Hematopoietic multipotent progenitor cell treated with erythropoietin and hydrocortisone succinate and interleukin-3 and kit ligand, for 15 days (in vitro differentiated cells): Measurements from ENCODE around the gene IP6K3.

Experiments used
- DNase-seq: peaks from one replicate; pipeline ENCODE4 v3.0.0-alpha.2; 2015; ENCODE audit warnings: low spot score

IP6K3 gene, protein sequence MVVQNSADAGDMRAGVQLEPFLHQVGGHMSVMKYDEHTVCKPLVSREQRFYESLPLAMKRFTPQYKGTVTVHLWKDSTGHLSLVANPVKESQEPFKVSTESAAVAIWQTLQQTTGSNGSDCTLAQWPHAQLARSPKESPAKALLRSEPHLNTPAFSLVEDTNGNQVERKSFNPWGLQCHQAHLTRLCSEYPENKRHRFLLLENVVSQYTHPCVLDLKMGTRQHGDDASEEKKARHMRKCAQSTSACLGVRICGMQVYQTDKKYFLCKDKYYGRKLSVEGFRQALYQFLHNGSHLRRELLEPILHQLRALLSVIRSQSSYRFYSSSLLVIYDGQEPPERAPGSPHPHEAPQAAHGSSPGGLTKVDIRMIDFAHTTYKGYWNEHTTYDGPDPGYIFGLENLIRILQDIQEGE

DNA sequence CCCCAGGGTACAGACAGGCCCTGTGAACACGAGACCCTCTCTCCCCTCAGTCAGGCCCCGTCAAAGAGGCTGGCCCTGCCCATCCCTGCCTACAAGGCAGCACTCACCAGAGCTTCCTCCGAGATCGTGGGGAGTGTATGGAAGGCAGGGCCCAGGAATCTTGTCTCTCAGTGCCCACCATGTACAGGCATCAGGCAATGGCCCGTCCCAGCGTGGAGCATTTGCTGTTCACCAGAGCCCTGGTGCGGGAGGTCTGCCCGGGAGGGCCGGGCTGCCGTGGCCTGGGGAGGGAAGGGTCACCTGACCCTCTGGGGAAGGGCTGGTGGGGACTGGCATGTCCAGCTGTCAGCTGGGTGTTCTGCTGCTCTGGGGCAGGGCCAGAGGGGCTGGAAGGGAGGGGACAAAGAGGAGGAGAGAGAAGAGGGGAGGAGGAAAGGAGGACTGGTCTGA, at the start of gene IP6K3:
Gene IP6K3 (minus strand): TSS at position 255 of the 450 bp plus-strand sequence. CDS start 11,429 bp downstream, outside the sequence.
- DNase-seq, result no peak

DNA sequence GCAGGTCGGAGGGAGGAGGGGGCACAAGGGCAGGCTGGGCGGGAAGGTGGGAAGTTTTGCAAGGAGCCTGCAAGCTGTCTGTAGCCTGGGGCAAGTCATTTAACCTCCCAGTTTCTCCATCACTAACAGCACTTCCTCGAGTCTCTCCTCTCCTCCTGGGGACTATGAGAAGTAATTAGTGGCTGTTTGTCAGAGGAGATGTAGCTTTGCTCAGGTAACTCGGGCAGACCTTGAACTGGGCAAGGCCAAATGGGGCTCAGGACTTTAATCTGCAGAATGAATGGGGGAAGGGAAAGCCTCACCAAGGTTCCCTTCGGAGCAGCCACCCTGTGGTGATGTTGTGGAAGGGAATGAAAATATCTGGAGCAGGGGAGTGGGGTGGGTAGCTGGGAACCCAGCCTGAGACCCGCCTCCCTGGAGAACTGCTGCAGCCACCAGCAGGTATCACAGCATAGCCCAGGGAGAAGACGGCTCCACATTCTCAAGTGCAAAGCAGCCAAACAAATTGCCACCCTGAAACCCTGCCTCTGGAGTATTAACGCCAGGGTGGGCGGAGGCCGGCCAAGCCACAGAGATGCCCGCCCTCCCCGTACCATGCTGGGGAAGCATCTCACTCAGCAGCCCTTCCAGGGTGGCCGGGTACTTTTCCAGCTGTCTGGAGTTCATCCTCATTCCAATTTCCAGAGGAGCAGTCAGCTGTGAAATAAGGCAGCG, 48.4 kb upstream of the IP6K3 start:
- DNase-seq, result no peak

DNA sequence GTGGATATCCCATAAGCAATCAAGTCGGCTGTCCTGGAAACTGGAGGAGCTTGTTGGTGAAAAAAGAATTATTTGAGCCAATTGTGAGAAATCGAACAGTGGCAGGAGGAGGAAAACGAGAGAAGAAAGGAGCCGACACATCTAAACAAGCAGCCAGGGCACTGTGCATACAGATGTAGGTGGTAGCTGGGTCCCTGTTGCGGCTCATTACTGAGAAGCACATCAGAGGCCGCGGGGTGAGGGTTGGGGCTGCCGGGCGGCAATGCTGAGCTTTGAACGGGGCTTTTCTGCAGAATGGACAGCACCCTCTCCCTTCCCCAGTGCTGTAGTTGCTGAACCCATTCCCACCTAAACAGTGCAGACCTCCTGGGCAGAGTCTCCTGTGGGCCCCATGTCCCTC, 46.3 kb upstream of the IP6K3 start:
- DNase-seq, result no peak

DNA sequence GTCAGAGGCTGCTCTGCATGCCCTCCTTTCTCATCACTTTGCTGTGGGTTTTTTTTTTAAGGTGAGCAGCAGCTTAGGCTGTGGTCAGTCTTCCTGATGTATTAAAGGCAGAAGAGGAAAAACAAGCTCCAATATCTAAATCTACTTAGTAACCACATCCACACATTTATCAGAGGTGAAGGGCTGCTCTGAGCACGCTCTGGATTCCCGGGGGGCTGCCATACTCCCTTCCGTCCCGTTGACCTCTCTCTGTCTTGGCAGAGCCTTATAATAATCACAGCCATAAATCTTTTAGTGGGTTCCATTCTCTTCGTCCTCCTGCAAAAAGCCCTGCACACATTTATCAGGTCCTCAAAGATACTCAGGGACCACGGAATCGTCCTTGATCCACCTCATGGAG, 44.9 kb upstream of the IP6K3 start:
- DNase-seq, result no peak

DNA sequence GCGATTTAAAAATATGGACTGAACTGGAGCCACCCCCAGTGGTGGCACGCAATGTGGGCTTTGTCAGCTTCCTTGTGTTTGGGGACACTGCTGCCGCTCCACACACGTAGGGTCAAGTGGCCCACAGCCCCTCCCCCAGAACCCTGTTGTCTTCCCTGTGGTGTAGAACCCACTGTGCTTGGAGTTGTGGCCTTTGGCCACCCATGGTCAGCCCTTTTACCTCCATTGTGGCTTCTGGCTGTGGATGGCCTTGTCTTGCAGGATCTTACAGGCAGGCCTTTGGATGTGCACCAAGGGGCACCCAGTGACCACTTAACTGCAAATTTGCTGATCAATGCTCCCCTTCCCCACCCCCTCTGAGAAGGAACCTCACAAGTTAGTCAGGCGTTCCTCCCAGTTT, 44.2 kb upstream of the IP6K3 start:
- DNase-seq, result no peak

DNA sequence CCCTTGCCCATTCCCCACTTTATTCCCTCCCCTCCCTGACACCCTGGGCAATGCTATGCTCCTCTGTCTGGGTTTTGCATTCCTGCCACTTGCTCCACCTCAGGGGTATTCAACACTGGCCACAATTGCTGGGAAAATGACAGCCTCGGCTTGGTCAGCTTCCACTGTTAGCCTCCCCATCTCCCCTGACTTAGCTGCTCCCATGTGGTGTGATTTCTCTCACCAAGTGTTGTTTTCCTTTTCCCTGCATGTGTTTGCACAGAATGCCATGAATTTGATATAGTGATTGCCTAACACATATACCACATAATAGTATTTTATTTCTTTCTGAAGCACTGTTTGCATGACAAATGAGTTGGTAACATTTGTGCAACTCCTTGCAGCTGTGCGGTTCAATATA, 43.7 kb upstream of the IP6K3 start:
- DNase-seq, result no peak

DNA sequence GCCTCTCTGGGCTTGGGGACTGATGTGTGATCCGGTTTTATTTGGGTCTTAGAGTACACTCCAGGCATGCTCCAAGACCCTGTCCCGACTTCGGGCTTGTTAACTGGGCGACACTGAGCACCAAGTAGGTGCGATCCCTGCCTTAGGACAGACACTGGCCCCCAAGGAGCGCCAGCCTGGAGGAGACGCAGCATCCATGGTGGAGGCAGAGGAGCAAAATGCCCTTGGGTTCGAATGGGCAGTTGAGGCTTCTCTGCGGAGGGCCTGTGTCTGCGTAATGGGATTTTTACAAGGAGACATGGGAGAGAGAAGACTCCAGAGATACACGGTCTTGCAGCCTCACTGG, 42.8 kb upstream of the IP6K3 start:
- no peak for DNase-seq

DNA sequence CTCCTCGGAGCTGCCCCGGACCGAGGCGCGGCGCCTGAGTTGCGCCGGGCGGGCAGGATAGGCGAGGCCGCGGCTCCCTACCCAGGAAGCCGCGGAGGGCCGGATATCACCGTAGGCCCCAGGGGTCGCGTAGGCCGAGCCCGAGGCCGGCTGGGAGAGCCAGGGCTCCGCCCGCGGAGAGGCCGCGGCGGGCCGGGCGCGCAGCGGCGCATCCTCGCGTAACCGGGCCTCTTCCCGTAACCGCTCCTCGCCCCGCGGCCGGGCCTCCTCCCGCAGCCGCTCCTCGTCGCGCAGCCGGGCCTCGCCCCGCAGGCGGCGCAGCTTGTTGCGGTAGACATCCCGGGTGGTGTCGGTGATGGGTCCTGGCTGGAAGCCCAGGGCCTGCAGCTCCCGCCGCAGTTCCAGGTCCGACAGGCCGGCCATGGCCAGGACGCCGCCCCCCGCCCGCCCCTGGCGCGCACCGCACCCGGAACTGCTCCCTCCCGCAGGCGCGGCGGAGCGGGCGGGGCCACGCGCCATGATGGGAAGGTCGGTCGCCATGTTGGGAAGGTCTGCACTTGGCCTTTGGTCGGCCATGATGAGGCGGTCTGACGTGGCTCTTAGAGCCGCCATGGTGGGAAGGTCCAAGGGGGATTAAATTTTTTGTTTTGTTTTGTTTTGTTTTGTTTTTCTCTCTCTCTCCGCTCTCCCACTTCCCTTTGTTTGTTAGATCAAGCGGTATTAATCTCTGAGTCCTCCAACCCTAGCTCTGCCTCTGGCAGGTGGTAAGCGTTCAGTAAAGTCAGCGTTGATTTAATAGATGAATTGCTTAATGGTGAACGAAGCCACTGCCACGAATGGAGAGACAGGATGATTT, 42.2 kb upstream of the IP6K3 start, which contains the start of gene LEMD2:
Gene LEMD2 (minus strand): TSS at position 437 of the 856 bp plus-strand sequence. CDS start 14 bp downstream, at position 423.
- peak; percentile 89 for DNase-seq

DNA sequence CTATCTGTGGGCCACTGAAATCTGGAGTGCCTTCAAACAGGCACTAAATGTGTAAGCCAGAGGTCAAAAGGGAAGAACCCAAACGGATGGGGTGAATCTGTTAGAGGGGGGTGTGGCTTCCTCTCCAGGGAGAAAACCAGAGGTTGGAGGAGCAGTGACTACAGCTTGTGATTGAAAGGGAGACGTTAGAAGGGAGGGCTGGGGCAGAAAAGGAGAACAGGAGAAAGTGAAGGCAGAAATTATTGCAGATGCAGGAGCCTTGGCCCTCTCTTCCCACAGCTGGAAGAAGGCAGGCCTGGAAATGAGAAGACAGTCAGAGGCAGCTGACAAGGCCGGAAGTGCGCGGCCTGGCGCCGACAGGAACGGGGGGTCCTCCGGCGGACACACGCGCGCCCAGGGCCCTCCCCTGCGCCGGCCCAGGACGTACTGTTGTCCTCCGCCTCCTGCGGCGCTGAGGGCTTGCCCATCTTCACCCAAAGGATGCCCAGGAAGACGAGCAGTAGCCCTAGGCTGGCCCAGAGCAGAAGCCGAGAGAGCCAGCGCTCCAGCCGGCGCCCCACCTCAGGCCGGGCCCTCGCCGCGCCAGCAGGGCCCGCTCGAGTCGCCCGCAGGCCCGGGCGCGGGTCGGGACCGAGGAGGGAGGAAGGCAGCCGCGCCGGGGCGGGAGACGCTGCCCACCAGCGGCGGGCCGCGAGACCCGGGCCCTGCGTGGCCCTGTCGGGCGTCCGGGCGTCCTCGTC, 41.4 kb upstream of the IP6K3 start:
- peak; percentile 23 for DNase-seq

DNA sequence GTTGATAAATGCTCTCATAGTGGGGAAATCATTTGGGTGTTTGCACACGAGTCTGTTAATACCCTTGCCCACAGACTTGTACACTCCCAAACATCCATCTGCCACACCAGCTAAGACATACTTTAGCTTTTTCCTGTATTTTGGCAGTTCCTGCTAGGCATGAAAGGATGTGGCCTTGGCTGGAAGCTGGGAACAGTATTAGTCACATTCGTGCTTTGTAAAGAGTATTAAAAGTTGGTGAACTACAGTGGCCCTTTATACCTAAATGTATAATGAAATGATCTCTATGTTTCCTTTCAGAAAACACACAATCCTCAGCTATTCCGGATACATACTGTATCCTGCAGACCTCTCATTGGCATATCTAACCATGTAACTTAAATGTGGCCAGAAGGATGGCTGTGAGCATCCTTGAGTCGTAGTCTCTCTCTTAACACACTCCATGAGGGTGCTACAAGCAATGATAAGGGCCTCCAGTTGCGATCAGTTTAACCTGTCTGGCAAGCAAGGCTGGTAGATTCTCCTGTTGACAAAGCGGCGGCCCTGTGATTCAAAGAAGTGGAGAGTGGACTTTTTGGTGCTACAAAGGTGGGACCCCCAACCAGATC, 40.7 kb upstream of the IP6K3 start:
- peak; percentile 6 for DNase-seq

DNA sequence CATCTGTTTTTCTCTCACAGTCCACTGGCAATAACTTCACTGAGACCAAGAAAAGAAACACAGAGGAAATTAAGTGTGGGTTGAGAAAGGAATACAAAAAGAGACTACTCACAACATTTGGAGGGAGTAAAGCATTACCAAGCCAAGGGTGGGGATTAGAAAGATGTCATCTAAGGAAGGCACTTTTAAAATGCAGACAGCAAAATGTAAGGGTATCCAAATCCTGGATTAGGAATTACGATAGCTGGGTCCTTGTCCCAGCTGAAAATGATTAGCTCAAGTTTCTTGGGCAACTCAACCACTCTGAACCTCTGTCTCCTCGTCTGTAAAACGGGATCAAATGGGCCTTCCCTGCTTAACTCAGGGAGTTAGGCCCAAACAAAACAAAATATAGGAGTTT, 40.0 kb upstream of the IP6K3 start:
- DNase-seq, result no peak

DNA sequence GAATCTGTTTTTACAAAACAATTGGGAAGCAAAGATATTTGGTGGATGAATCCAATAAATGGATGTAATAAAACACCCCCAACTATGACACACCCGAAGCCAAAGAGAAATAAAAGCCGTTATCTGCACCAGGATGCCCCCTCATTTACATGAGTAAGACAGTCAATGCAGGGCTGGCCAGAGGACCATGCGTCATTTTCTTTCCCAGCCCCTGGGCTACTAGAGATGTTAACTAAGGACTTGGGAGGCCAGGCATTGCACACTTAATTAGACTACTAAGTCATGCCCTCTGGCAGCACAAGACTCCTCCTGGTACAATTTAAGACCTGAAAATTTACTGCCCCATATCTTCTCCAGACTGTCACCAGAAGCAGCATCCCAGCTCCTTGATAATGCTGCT, 39.1 kb upstream of the IP6K3 start:
- no peak for DNase-seq

DNA sequence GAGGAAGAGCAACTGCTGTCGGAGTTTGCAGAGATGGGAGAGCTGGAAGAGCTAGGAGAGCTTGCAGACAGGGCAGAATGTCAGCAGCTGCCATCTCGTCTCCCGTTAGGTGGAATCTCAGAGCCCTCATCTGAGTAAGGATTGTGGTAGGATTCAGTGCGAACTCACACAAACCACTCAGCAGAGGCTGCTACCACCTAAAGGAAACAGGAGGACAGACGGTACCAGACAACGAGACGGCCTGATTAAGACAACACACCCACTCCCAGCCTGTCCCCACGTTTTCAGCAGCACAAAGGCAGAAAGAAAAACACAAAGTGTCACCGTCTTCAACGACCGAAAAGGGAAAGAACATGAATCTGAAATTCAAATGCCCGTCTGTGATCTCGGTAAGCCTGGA, 38.1 kb upstream of the IP6K3 start:
- no peak for DNase-seq

DNA sequence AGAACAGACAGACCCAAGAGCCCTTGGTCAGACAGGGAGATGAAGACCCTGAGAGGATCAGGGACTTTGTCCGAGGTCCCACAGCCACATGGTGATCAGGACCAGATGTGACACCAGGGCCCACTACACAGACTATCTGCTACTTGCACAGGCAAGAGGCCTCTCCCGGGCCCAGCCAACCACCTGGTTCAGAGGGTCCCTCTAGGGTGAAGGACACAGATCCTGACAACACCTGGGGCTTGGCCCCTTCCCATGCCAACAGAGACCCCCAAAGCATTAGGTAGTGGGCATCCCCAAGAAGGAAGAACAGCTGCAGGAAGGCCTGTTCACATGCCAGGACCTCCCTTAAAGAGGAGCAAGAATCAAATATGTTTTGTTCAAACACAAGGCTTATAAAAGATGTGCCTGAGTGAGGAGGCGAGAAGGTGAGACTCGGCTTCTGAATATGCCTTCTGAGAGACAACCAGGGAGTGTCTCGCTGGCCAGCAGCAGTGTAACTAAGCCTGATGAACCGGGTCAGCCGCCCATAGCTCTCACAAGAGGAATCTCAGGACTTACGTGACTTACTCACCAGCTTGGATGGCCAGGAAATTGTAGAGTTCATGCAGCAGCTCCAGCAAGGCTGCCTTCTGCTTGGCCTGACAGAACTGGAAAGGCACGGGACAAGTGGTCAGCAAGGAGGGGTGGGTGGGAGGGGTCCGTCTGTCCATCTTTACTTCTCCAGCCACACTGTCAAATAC, 37.2 kb upstream of the IP6K3 start:
- no peak for DNase-seq

DNA sequence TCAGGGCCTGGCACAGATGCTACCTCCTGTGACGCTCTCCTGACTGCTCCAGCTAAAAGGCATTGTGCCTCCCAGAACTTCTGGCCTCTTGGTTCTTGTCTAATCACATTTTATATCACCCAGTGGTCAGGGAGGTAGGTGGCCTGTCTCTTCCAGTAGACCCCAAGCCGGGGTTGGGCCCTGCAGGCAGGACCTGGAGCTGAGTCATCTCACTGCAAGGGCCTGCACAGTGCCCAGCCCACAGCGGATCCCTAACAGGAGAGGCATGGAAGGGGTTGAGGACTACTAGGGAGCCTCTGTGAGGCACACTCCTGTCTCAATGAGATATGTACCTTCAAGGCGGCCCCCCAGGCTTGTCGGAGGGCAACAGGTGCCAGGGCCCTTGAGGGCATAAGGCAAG, 35.9 kb upstream of the IP6K3 start:
- no peak for DNase-seq

DNA sequence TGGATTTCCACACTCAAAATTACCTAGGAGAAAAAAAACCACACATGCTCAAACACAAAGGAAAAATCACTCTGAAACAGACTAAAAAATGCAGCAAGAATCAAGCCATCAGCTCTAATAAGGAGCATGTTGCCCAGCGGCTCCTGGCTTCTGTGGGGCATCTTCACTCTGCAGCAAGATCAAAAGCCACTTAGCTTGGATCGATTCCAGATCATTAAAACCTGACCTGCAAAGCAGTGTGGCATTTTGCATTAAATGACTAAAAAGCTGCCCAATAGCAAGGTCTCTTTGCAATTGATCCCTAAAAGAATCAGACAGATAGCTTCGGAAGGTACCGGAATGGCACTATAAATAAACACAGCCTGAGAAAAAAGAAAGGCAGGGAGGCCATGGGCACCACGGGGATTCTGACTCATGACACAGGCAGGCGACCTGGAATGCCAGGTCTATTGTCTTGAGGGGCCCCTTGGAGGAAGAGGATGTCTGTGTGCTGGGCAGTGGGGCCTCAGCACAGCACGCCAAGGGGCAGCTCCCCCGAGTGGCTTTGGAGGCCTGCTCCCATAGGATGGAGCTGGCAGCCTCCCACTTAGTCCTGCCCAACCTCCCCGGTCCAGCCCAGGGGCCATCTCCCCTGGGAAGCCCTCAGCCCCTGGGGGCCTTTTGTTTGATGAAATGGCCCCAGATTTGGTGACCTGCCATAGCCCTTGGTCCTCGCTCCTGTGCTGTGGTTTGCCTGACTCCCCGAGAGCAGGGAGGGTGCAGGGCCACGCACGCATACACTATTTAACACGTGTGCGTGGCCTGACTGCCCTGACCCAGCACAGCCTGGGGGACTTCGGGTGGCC, 34.6 kb upstream of the IP6K3 start:
- DNase-seq, result no peak

DNA sequence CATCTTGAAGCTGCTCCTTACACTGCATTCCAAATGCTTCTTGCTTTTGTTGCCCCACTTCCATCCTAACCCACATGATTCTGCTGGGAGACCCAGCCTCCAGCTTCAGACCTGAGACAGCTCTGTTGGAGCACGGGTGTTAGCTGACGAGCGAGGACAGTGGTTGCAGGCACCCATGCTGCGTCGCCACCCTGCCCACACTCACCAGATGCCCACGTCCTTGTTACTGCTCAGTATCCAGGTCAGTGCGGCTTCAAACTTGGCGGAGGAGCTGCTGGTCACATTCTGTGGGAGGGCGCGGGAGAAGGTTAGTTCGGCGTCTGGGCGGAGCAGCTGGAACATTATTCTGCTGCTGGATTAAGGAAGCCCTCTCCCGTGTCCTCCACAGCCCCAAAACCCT, 33.2 kb upstream of the IP6K3 start:
- no peak for DNase-seq

DNA sequence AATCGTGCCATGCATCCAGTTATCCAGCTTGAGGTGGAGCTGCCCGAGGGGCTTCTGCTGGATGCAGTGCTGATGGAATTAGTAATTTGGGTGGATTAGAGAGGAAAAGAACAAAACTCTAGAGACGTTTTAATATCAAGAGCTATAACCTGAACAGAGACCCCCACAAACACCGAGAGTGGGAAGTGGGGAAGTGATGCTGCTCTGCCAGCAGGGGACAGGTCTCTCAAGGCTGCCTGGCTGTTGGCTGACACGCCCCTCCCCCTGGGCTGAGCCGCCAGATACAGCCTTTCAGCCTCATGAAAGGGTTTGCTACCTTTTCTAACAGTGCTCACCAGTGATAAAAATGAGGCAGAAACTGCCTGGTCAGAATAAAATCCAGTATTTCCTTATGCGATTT, 32.6 kb upstream of the IP6K3 start:
- no peak for DNase-seq

DNA sequence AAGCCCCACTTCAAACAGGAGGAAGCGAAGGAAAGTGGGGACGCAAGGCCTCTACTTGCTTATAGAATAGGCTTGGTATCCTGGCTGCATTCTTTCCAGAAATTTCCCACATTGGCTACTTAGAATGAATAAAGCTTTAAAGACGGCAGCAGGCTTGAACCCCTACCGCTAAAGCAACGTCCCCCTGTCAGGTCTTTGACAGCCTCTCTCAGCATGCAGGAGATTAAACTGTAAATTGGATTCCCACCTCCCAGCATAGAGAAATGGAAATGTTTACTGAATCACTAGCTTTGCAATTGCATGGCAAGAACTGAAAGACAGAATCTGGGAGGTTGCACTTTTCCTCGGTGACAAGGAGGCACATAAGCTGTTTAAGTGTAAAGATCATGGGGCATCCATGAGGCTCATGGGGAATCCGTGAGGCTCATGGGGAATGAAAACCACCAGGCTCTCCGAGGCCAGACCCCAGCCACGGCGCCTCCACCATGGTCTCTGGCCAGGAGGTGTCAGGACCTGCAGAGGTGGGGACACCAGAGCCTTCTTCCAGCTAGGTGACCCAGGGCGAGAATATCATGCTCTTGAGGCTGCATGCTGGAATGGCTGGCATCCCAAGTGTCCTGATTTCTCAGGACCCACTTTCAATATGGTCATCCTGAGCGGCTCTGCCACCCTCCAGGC, 31.9 kb upstream of the IP6K3 start:
- no peak for DNase-seq
